HEK293 (cell line): ENCODE results near the gene FHAD1.

Source experiments
- ATF2 ChIP-seq: fragments of 450-650 bp; formaldehyde crosslinking; IDR thresholded peaks from 2 replicates; pipeline ENCODE4 v1.5.1; 2016; ENCODE audit warnings: missing biosample characterization, missing genetic modification characterization, low read depth
- CTCF ChIP-seq: fragments of 450-650 bp; formaldehyde crosslinking; IDR thresholded peaks from 2 replicates; pipeline ENCODE4 v1.5.1; 2016; ENCODE audit warnings: missing biosample characterization, missing genetic modification characterization
- KLF16 ChIP-seq: fragments of 450-650 bp; formaldehyde crosslinking; IDR thresholded peaks from 2 replicates; pipeline ENCODE4 v1.5.1; 2017; ENCODE audit warnings: missing biosample characterization, missing genetic modification characterization
- REPIN1 ChIP-seq: fragments of 450-650 bp; formaldehyde crosslinking; IDR thresholded peaks from 2 replicates; pipeline ENCODE4 v1.5.1; 2017; ENCODE audit warnings: missing biosample characterization, missing genetic modification characterization, low read depth
- REST ChIP-seq: fragments of 450-650 bp; formaldehyde crosslinking; IDR thresholded peaks from 2 replicates; pipeline ENCODE4 v1.5.1; 2016; ENCODE audit warnings: missing biosample characterization, missing genetic modification characterization
- ZBTB10 ChIP-seq: fragments of 450-650 bp; formaldehyde crosslinking; IDR thresholded peaks from 2 replicates; pipeline ENCODE4 v1.5.1; 2016; ENCODE audit warnings: missing biosample characterization, missing genetic modification characterization
- ZBTB17 ChIP-seq: fragments of 450-650 bp; formaldehyde crosslinking; IDR thresholded peaks from 2 replicates; pipeline ENCODE4 v1.5.1; 2016; ENCODE audit warnings: missing biosample characterization, missing genetic modification characterization
- ZNF184 ChIP-seq: fragments of 450-650 bp; IDR thresholded peaks from 2 replicates; pipeline ENCODE4 v1.5.1; 2018; ENCODE audit warnings: missing biosample characterization, mild to moderate bottlenecking, missing genetic modification characterization
- ZNF280D ChIP-seq: fragments of 450-650 bp; formaldehyde crosslinking; IDR thresholded peaks from 2 replicates; pipeline ENCODE4 v1.5.1; 2016; ENCODE audit warnings: missing biosample characterization, missing genetic modification characterization
- ZNF510 ChIP-seq: fragments of 450-650 bp; formaldehyde crosslinking; IDR thresholded peaks from 2 replicates; pipeline ENCODE4 v1.5.1; 2018; ENCODE audit warnings: mild to moderate bottlenecking, missing genetic modification characterization, missing biosample characterization; ENCODE audit not compliant: insufficient replicate concordance
- ZNF777 ChIP-seq: fragments of 450-650 bp; formaldehyde crosslinking; IDR thresholded peaks from 2 replicates; pipeline ENCODE4 v1.5.1; 2017; ENCODE audit warnings: missing biosample characterization, missing genetic modification characterization, borderline replicate concordance
- ZNF830 ChIP-seq: fragments of 450-650 bp; IDR thresholded peaks from 2 replicates; pipeline ENCODE4 v1.5.0; 2018; ENCODE audit warnings: missing biosample characterization, missing genetic modification characterization, low read depth, mild to moderate bottlenecking, moderate library complexity
- TF ChIP-seq, protein P1 (sequence below): fragments of 450-650 bp; formaldehyde crosslinking; IDR thresholded peaks from 2 replicates; pipeline ENCODE4 v1.5.1; 2016; ENCODE audit warnings: missing biosample characterization, missing genetic modification characterization

GRCh38 chr1:15280416-15280815 is 33.4 kb downstream of the FHAD1 start:
- TF ChIP-seq ZBTB10 (tag by site-specific recombination) (no peak), REST (tag by site-specific recombination) (no peak), ZNF510 (tag by site-specific recombination) (no peak), ZNF184 (tag by site-specific recombination) (no peak), CTCF (tag by site-specific recombination) (no peak), ATF2 (no peak), ZNF280D (tag by site-specific recombination) (no peak), ZNF830 (no peak), REPIN1 (tag by site-specific recombination) (no peak), KLF16 (tag by site-specific recombination) (no peak), ZNF777 (tag by site-specific recombination) (no peak), ZBTB17 (no peak)
- TF ChIP-seq, protein P1, sequence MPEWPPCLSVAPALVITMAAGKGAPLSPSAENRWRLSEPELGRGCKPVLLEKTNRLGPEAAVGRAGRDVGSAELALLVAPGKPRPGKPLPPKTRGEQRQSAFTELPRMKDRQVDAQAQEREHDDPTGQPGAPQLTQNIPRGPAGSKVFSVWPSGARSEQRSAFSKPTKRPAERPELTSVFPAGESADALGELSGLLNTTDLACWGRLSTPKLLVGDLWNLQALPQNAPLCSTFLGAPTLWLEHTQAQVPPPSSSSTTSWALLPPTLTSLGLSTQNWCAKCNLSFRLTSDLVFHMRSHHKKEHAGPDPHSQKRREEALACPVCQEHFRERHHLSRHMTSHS (tag by site-specific recombination), result no peak
